KMS-11 (cell line): Measurements from ENCODE around the gene TMEM52.

Experiments used
- H2AFZ ChIP-seq: fragments of 200-600 bp; sonication (generic); 2 replicates; pipeline ENCODE4 v1.6.1; 2016; ENCODE audit warnings: antibody characterized with exemption, mixed run types, low read depth
- H3K27ac ChIP-seq: fragments of 200-600 bp; sonication (generic); 2 replicates; pipeline ENCODE4 v1.6.1; 2016; ENCODE audit warnings: mild to moderate bottlenecking, mixed run types
- H3K27me3 ChIP-seq: fragments of 200-600 bp; sonication (generic); 2 replicates; pipeline ENCODE4 v1.6.1; 2017; ENCODE audit warnings: mild to moderate bottlenecking, low read depth, mixed run types, moderate library complexity; ENCODE audit not compliant: insufficient read depth
- H3K36me3 ChIP-seq: fragments of 200-600 bp; sonication (generic); 2 replicates; pipeline ENCODE4 v1.6.1; 2017; ENCODE audit warnings: mild to moderate bottlenecking, mixed run types; ENCODE audit not compliant: insufficient read depth
- H3K4me1 ChIP-seq: fragments of 200-600 bp; sonication (generic); 2 replicates; pipeline ENCODE4 v1.6.1; 2016; ENCODE audit warnings: mild to moderate bottlenecking, low read depth, mixed run types; ENCODE audit not compliant: poor library complexity, severe bottlenecking
- H3K4me2 ChIP-seq: fragments of 200-600 bp; sonication (generic); 2 replicates; pipeline ENCODE4 v1.7.0; 2016; ENCODE audit warnings: mild to moderate bottlenecking, mixed run types
- H3K4me3 ChIP-seq: fragments of 200-600 bp; sonication (generic); IDR thresholded peaks from 2 replicates; pipeline ENCODE4 v1.6.1; 2017; ENCODE audit warnings: low read depth, low read length, mixed read lengths; ENCODE audit not compliant: insufficient read depth
- H3K79me2 ChIP-seq: fragments of 200-600 bp; sonication (generic); 2 replicates; pipeline ENCODE4 v1.6.1; 2016; ENCODE audit warnings: low read depth, mixed run types; ENCODE audit not compliant: insufficient read depth
- H3K9ac ChIP-seq: fragments of 200-600 bp; sonication (generic); 2 replicates; pipeline ENCODE4 v1.6.1; 2016; ENCODE audit warnings: mild to moderate bottlenecking, mixed run types
- H4K20me1 ChIP-seq: fragments of 200-600 bp; sonication (generic); 2 replicates; pipeline ENCODE4 v1.6.1; 2016; ENCODE audit warnings: mild to moderate bottlenecking, mixed run types; ENCODE audit not compliant: insufficient read depth
- TF ChIP-seq, protein P1 (sequence below): fragments of 200-600 bp; sonication (generic); conservative IDR thresholded peaks from 2 replicates; pipeline ENCODE4 v1.6.1; 2017; ENCODE audit warnings: low read depth, mild to moderate bottlenecking, antibody characterized with exemption, low read length, moderate library complexity, mixed read lengths

TMEM52 gene

DNA sequence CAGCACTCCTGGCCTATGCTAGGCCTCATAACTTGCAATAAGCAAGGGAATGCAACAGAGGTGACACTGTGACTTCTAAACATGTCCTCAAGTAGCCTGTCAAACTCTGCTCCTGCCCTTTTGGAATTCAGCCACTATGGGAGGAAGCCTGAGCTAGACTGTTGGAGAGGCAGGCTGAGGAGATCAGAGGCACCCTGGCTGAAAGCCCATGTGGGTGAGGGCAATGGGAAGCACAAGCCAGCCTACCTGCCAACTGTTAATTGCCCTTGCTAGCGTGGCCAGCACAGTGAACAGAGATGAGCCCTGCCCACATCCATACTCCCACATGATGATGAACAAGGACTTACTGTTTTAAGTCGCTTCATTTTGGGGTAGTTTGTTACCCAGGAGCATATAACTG is 45.9 kb downstream of the TMEM52 start:
- H4K20me1 ChIP-seq, result peaks cover 75% of the 10 kb centered on the region
- H2AFZ ChIP-seq, result no peak overlapping the region
- no peaks in the 10 kb centered on the region for H3K36me3 ChIP-seq
- no peak overlapping the region for H3K4me2 ChIP-seq
- H3K79me2 ChIP-seq, result peaks cover 97% of the 10 kb centered on the region
- TF ChIP-seq, protein P1, sequence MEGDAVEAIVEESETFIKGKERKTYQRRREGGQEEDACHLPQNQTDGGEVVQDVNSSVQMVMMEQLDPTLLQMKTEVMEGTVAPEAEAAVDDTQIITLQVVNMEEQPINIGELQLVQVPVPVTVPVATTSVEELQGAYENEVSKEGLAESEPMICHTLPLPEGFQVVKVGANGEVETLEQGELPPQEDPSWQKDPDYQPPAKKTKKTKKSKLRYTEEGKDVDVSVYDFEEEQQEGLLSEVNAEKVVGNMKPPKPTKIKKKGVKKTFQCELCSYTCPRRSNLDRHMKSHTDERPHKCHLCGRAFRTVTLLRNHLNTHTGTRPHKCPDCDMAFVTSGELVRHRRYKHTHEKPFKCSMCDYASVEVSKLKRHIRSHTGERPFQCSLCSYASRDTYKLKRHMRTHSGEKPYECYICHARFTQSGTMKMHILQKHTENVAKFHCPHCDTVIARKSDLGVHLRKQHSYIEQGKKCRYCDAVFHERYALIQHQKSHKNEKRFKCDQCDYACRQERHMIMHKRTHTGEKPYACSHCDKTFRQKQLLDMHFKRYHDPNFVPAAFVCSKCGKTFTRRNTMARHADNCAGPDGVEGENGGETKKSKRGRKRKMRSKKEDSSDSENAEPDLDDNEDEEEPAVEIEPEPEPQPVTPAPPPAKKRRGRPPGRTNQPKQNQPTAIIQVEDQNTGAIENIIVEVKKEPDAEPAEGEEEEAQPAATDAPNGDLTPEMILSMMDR, result no peak
- no peaks in the 10 kb centered on the region for H3K27me3 ChIP-seq
- H3K4me1 ChIP-seq, result no peaks in the 10 kb centered on the region
- no peak overlapping the region for H3K4me3 ChIP-seq
- no peak overlapping the region for H3K27ac ChIP-seq
- H3K9ac ChIP-seq, result no peak overlapping the region

- Histone ChIP-seq H3K27me3 (no peaks in the 10 kb centered on the region), H3K4me2 (no peak overlapping the region), H3K4me1 (no peaks in the 10 kb centered on the region), H2AFZ (no peak overlapping the region), H4K20me1 (peaks cover 74% of the 10 kb centered on the region), H3K9ac (no peak overlapping the region), H3K79me2 (peaks cover 97% of the 10 kb centered on the region), H3K27ac (no peak overlapping the region), H3K4me3 (no peak overlapping the region), H3K36me3 (no peaks in the 10 kb centered on the region)
- TF ChIP-seq, protein P1, result no peak
Observed at GRCh38 chr1:1872329-1872994, 46.6 kb downstream of the TMEM52 start.

GRCh38 chr1:1869469-1869868 is 49.6 kb downstream of the TMEM52 start:
- H3K36me3 ChIP-seq, result no peaks in the 10 kb centered on the region

More at GRCh38 chr1:1869469-1869868, 49.6 kb downstream of the TMEM52 start:
- Histone ChIP-seq H3K4me1 (peaks cover under 1% of the 10 kb centered on the region), H3K27ac (no peak overlapping the region), H2AFZ (no peak overlapping the region), H3K4me3 (no peak overlapping the region), H3K9ac (no peak overlapping the region), H3K4me2 (no peak overlapping the region), H3K27me3 (no peaks in the 10 kb centered on the region), H4K20me1 (peaks cover 81% of the 10 kb centered on the region), H3K79me2 (peaks cover 100% of the 10 kb centered on the region)
- TF ChIP-seq, protein P1, result no peak
